Naive thymus-derived CD4-positive, alpha-beta T cell (primary cell): ENCODE measurements around the gene PKM. TPM values are rescaled to one million over a fixed set of nuclear protein-coding genes. Genes with fewer than 3 reads are reported as not detected.
A peak's percentile ranks its signal among the peaks of the same experiment; 100 is the strongest.

ENCODE experiments used
- ATAC-seq: fragments of 150-1000 bp; cut with Tn5 transposase; 2 replicates; pipeline ENCODE4 v1.10.0; 2021; ENCODE audit warnings: mild to moderate bottlenecking, moderate library complexity
- CTCF ChIA-PET: fragments of 350-600 bp; sonication (Branson Sonifier 250); formaldehyde crosslinking; loops from one replicate; lab custom pipeline; 2021; ENCODE audit warnings: antibody characterized with exemption; lab: Charles Lee
- POLR2A ChIA-PET: fragments of 350-600 bp; sonication (Branson Sonifier 250); formaldehyde crosslinking; loops from one replicate; lab custom pipeline; 2021; ENCODE audit warnings: antibody characterized with exemption, inconsistent platforms; lab: Charles Lee
- DNase-seq, 9 donors: peaks; one replicate each; pipeline versions ENCODE4 v3.0.0 to v3.0.0-alpha.2; 2020 to 2022; ENCODE audit warnings: mixed read lengths in 1 of 9
- H3K27ac ChIP-seq: one replicate; pipeline ENCODE4 v1.7.0; 2013; ENCODE audit warnings: mild to moderate bottlenecking, low read depth, low read length, moderate library complexity
- H3K27me3 ChIP-seq, 2 donors: one replicate each; pipeline ENCODE4 v1.7.0; 2013; ENCODE audit warnings: low read length in 2 of 2, mild to moderate bottlenecking in 2 of 2, moderate library complexity in 2 of 2; ENCODE audit not compliant: control insufficient read depth in 2 of 2, insufficient read depth in 2 of 2
- H3K36me3 ChIP-seq, 3 experiments: 1 replicate in 2 of 3; 2 replicates in 1 of 3; pipeline ENCODE4 v1.7.0; 2013; ENCODE audit warnings: low read length in 3 of 3, mild to moderate bottlenecking in 3 of 3, moderate library complexity in 1 of 3; ENCODE audit not compliant: insufficient read depth in 3 of 3, control insufficient read depth in 2 of 3
- H3K4me1 ChIP-seq, 2 donors: one replicate each; pipeline ENCODE4 v1.7.0; 2013; ENCODE audit warnings: low read length in 2 of 2, mild to moderate bottlenecking in 2 of 2, moderate library complexity in 1 of 2; ENCODE audit not compliant: control insufficient read depth in 2 of 2, insufficient read depth in 2 of 2
- H3K4me3 ChIP-seq: 2 replicates; pipeline ENCODE4 v1.7.0; 2013; ENCODE audit warnings: mild to moderate bottlenecking, low read length
- H3K9me3 ChIP-seq, 3 experiments: 1 replicate in 2 of 3; 2 replicates in 1 of 3; pipeline ENCODE4 v1.7.0; 2013; ENCODE audit warnings: low read length in 3 of 3; ENCODE audit not compliant: control insufficient read depth in 2 of 3
- H3K27ac Mint-ChIP-seq, 9 donors: one replicate each; pipeline ENCODE4 v1.8.0; 2020 to 2022; ENCODE audit warnings: mixed read lengths in 9 of 9, mild to moderate bottlenecking in 8 of 9, moderate library complexity in 5 of 9, inconsistent platforms in 2 of 9
- H3K27me3 Mint-ChIP-seq, 5 donors: one replicate each; pipeline ENCODE4 v1.8.0; 2021 to 2022; ENCODE audit warnings: mixed read lengths in 5 of 5, mild to moderate bottlenecking in 1 of 5
- H3K36me3 Mint-ChIP-seq, 5 donors: one replicate each; pipeline ENCODE4 v1.8.0; 2020 to 2022; ENCODE audit warnings: mixed read lengths in 5 of 5, mild to moderate bottlenecking in 3 of 5, inconsistent platforms in 1 of 5
- H3K4me1 Mint-ChIP-seq, 7 donors: one replicate each; pipeline ENCODE4 v1.8.0; 2020 to 2022; ENCODE audit warnings: mixed read lengths in 7 of 7, mild to moderate bottlenecking in 3 of 7, inconsistent platforms in 1 of 7
- H3K4me3 Mint-ChIP-seq, 10 donors: one replicate each; pipeline ENCODE4 v1.8.0; 2020 to 2022; ENCODE audit warnings: mild to moderate bottlenecking in 10 of 10, mixed read lengths in 10 of 10, moderate library complexity in 6 of 10, inconsistent platforms in 2 of 10
- H3K9me3 Mint-ChIP-seq, 11 donors: one replicate each; pipeline ENCODE4 v1.8.0; 2020 to 2022; ENCODE audit warnings: mixed read lengths in 11 of 11, mild to moderate bottlenecking in 4 of 11, inconsistent platforms in 1 of 11, moderate library complexity in 1 of 11
- intact Hi-C, 2 donors: fragments of 100-400 bp; cut with micrococcal nuclease; formaldehyde crosslinking; loops; one replicate each; pipeline ENCODE4 v1.15.1; 2023
- polyA plus RNA-seq, 2 donors: library from polyadenylated mRNA; unstranded; fragments of 300-500 nt; fragmentation: Illumina TruSeq; gene quantifications; one replicate each; pipeline ENCODE4 v1.2.3, GENCODE V29; 2021
- total RNA-seq, 6 experiments: library from RNA in 5 of 6; stranded (reverse) in 5 of 6; gene quantifications; 1 replicate in 5 of 6; 2 replicates in 1 of 6; pipeline ENCODE4 v1.2.3 and lab custom pipeline; 2021 to 2026

PKM gene
- total and polyA plus RNA-seq, 7 experiments from 2014 or later: 237 to 1,627 (median 357) TPM

DNA sequence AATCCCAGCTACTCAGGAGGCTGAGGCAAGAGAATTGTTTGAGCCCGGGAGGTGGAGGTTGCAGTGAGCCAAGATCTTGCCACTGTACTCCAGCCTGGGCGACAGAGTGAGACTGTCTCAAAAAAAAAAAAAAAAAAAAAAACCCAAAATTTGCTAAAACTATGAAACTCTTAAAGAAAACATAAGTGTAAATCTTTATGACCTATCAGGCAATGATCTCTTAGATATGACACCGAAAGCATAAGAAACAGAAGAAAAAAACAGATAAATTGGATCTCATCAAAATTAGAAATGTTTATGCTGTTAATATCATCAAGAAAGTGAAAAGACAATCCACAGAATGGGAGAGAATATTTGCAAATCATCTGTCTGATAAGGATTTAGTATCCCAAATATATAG lies 48.7 kb downstream of the PKM start:
- no peaks in the 10 kb centered on the region for H3K36me3 Mint-ChIP-seq
- no peaks in the 10 kb centered on the region for H3K27me3 ChIP-seq
- no peaks in the 10 kb centered on the region for H3K4me1 ChIP-seq
- no peaks in the 10 kb centered on the region for H3K4me1 Mint-ChIP-seq
- H3K27ac ChIP-seq: no peak overlapping the region
- H3K27me3 Mint-ChIP-seq: peaks cover 23 to 51% (median 34%) of the 10 kb centered on the region in 5 donors
- ATAC-seq: no peak
- H3K27ac Mint-ChIP-seq: no peak overlapping the region
- no peak for DNase-seq
- no peaks in the 10 kb centered on the region for H3K36me3 ChIP-seq
- intact Hi-C loops: no loop called here
- H3K4me3 ChIP-seq: no peak overlapping the region
- H3K9me3 ChIP-seq: no peaks in the 10 kb centered on the region
- ChIA-PET POLR2A (no interaction called here), CTCF (no interaction called here)
- H3K4me3 Mint-ChIP-seq: no peak overlapping the region
- H3K9me3 Mint-ChIP-seq: no peaks in the 10 kb centered on the region

DNA sequence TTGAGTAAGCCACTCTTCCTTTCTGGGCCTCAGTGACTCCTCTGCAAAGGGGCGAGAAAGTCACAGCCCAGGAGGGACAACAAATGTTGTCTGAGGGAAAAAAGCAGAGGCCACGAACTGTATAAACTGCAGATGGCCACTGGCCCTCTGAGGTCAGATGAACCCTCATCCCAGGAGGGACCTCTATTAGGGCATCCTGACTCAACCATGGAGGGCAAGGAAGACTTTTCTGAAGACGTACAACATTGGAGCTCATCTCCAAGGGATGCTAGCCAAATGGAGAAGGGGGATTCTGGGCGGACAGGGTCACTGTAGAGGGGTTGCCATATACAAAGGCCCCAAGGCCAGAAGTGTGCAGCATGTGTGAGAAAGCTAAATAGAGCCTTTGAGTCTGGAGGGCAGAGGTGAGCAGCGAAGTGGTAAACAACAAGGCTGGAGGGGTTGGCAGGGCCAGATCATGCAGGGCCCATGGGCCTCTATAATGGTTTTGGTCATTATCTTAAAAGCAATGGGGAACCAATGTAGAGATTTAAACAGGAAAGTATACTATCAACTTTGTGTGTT lies 50.1 kb downstream of the PKM start:
- intact Hi-C loops: no loop called here
- Histone ChIP-seq H3K27me3 (no peaks in the 10 kb centered on the region), H3K4me1 (no peaks in the 10 kb centered on the region), H3K36me3 (no peaks in the 10 kb centered on the region), H3K4me3 (no peak overlapping the region), H3K9me3 (no peaks in the 10 kb centered on the region), H3K27ac (no peak overlapping the region)
- POLR2A ChIA-PET: no interaction called here
- H3K27me3 Mint-ChIP-seq: peaks cover 23 to 42% (median 34%) of the 10 kb centered on the region in 5 donors
- ATAC-seq (no peak), DNase-seq (no peak)
- CTCF ChIA-PET: interaction anchor here (0.6 kb wide), 1 partner anchor 291 kb away, joined by 3 read pairs; no protein-coding TSS in a partner anchor
- peak overlapping the region in 1 of 9 donors; percentile 10 for H3K27ac Mint-ChIP-seq
- no peak overlapping the region for H3K4me3 Mint-ChIP-seq
- H3K9me3 Mint-ChIP-seq: no peaks in the 10 kb centered on the region
- no peaks in the 10 kb centered on the region for H3K4me1 Mint-ChIP-seq
- H3K36me3 Mint-ChIP-seq: no peaks in the 10 kb centered on the region

DNA sequence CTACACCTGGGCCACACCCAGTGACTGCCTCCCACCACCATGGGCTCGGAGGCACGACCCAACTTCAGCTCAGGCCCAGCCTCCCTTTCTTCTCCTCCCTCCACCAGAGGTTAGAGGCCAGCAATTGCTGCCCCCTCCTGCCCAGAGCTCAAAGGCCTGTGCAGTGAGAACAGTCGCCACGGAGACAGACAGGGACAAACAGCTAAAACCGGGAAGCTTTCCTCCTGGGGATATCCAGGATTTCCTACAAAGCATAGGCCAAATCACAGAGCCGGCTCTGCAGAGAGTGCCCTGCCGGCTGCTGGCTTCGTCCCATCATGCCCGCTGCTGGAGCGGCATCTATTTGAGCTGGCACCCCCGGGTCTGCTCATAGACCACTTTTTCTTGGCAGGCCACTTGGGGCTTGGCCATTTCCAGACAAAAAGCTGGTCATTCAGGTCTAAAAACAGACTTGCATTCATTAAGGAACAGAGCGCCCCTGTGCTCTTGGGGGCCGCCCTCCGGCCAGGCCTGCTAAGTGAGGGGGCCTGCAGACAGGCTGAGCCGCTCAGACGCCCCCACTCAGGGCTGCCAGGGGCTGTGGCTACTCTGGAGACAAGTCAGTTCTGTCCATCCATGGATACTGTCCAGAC lies 50.9 kb downstream of the PKM start:
- intact Hi-C loops: no loop called here
- no peaks in the 10 kb centered on the region for H3K36me3 Mint-ChIP-seq
- H3K27me3 ChIP-seq: no peaks in the 10 kb centered on the region
- H3K4me1 ChIP-seq: no peaks in the 10 kb centered on the region
- DNase-seq: no peak
- no peak for ATAC-seq
- CTCF ChIA-PET: no interaction called here
- H3K4me3 Mint-ChIP-seq: no peak overlapping the region
- POLR2A ChIA-PET: no interaction called here
- H3K36me3 ChIP-seq: no peaks in the 10 kb centered on the region
- no peak overlapping the region for H3K27ac ChIP-seq
- no peaks in the 10 kb centered on the region for H3K4me1 Mint-ChIP-seq
- no peaks in the 10 kb centered on the region for H3K9me3 ChIP-seq
- H3K27ac Mint-ChIP-seq: no peak overlapping the region
- peaks cover 21 to 38% (median 34%) of the 10 kb centered on the region in 5 donors for H3K27me3 Mint-ChIP-seq
- H3K4me3 ChIP-seq: no peak overlapping the region
- no peaks in the 10 kb centered on the region for H3K9me3 Mint-ChIP-seq

DNA sequence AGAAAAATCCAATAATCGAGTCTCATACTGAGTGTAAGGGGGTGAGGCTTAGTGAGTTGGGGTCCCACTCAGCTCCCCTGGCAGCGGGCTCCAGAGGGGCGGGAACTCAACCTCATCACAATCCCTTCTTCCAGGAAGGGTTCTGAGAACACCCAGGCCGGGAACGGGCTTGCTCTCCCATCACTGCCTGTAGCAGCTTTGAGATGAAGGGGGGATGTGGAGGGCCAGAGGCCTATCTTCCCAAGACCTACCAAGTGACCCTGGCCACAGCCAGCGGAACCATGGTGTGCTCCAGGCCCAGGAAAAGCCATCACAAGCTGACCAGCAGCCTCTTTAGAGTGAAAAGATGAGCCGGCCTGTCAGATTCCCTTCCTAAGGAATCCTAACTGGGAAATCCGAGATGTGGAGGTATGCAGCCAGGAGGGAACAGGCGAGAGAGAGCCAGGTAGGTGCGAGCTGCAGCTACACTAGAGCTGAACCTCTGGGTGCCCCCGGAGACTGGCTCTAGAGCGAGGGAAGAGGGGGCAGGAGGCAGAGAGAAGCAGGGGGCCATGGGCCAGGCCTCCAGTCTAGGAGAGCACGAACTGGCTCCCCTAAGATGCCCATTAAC lies 51.9 kb downstream of the PKM start:
- Histone ChIP-seq H3K27ac (no peak overlapping the region), H3K4me1 (no peaks in the 10 kb centered on the region), H3K27me3 (no peaks in the 10 kb centered on the region), H3K9me3 (no peaks in the 10 kb centered on the region), H3K4me3 (no peak overlapping the region), H3K36me3 (no peaks in the 10 kb centered on the region)
- no peak overlapping the region for H3K4me3 Mint-ChIP-seq
- DNase-seq: no peak
- ChIA-PET CTCF (no interaction called here), POLR2A (no interaction called here)
- no peak for ATAC-seq
- H3K36me3 Mint-ChIP-seq: no peaks in the 10 kb centered on the region
- peaks cover 18 to 36% (median 28%) of the 10 kb centered on the region in 5 donors for H3K27me3 Mint-ChIP-seq
- H3K27ac Mint-ChIP-seq: no peak overlapping the region
- peaks cover 0 to 2% (median 0%) of the 10 kb centered on the region in 7 donors for H3K4me1 Mint-ChIP-seq
- no peaks in the 10 kb centered on the region for H3K9me3 Mint-ChIP-seq
- intact Hi-C loops: no loop called here

DNA sequence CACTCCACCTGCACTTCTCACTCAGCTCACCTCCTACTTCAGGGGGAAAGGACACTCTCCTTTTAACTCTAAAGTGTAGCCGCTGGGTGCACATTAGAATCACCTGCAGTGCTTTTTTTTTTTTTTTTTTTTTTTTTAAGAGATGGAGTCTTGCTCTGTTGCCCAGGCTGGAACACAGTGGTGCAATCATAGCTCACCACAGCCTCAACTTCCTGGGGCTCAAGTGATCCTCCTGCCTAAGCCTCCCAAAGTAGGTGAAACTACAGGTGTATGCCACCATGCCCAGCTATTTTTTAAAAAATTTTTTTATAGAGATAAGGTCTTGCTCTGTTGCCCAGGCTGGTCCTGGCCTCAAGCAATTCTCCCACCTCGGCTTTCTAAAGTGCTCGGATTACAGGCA lies 54.2 kb downstream of the PKM start:
- no peak for ATAC-seq
- Mint-ChIP-seq H3K36me3 (no peaks in the 10 kb centered on the region), H3K27me3 (peaks cover 11 to 20% (median 15%) of the 10 kb centered on the region in 5 donors), H3K9me3 (no peaks in the 10 kb centered on the region), H3K27ac (no peak overlapping the region), H3K4me1 (peaks cover 0 to 2% (median 0%) of the 10 kb centered on the region in 7 donors), H3K4me3 (no peak overlapping the region)
- no peaks in the 10 kb centered on the region for H3K27me3 ChIP-seq
- H3K36me3 ChIP-seq: no peaks in the 10 kb centered on the region
- H3K4me3 ChIP-seq: no peak overlapping the region
- H3K27ac ChIP-seq: no peak overlapping the region
- H3K9me3 ChIP-seq: no peaks in the 10 kb centered on the region
- ChIA-PET CTCF (no interaction called here), POLR2A (no interaction called here)
- no peaks in the 10 kb centered on the region for H3K4me1 ChIP-seq
- no peak for DNase-seq
- intact Hi-C loops: no loop called here

DNA sequence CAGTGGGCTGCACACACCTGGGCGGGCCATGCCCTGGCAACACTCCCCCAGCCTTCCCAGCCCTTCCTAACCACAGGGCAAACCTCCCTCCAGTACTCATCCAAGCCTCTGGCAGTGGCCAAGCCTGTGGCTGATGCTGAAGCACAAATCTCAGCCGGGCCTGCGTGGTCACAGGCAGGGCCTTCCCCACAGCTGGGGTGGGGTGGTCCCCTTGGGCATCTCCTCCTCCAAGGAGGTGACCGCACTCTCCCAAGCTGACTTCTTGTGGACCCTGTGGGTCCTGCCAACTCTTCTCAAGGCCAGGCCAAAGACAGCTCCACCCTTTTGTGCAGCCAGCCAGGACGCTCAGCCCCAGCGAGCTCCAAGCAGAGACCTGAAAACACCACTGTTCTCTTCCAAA lies 54.8 kb downstream of the PKM start:
- Histone ChIP-seq H3K4me1 (no peaks in the 10 kb centered on the region), H3K27me3 (no peaks in the 10 kb centered on the region), H3K9me3 (no peaks in the 10 kb centered on the region), H3K4me3 (no peak overlapping the region), H3K36me3 (no peaks in the 10 kb centered on the region), H3K27ac (no peak overlapping the region)
- DNase-seq (no peak), ATAC-seq (no peak)
- Mint-ChIP-seq H3K27me3 (peaks cover 5 to 14% (median 9%) of the 10 kb centered on the region in 5 donors), H3K36me3 (no peaks in the 10 kb centered on the region), H3K4me3 (no peak overlapping the region), H3K27ac (no peak overlapping the region), H3K9me3 (no peaks in the 10 kb centered on the region), H3K4me1 (peaks cover 0 to 2% (median 0%) of the 10 kb centered on the region in 7 donors)
- intact Hi-C loops: no loop called here
- CTCF ChIA-PET: no interaction called here
- POLR2A ChIA-PET: no interaction called here
